Peyer's patch (tissue), 4 donors: ENCODE data around the gene MINDY4. TPM values are rescaled to one million over a fixed set of nuclear protein-coding genes. Genes with fewer than 3 reads are reported as not detected.

Source experiments
- DNase-seq, 3 donors: peaks; one replicate each; pipeline ENCODE4 v3.0.0-alpha.2; 2017 to 2019
- H3K27ac ChIP-seq, 4 donors: fragments of 200-600 bp; sonication (generic); one replicate each; pipeline ENCODE4 v1.5.1; 2016 to 2019
- H3K27me3 ChIP-seq, 2 donors: fragments of 200-600 bp; sonication (generic); one replicate each; pipeline ENCODE4 v1.5.1; 2019
- H3K36me3 ChIP-seq, 3 donors: fragments of 200-600 bp; sonication (generic); one replicate each; pipeline ENCODE4 v1.5.1; 2016 to 2019
- H3K4me1 ChIP-seq, 4 donors: fragments of 200-600 bp; sonication (generic); one replicate each; pipeline ENCODE4 v1.5.1; 2016 to 2019
- H3K4me3 ChIP-seq, 4 donors: fragments of 200-600 bp; sonication (generic); 1 replicate in 3 of 4; 2 replicates in 1 of 4; pipeline ENCODE4 v1.5.1; 2016 to 2019; ENCODE audit warnings: mild to moderate bottlenecking in 1 of 4
- H3K9me3 ChIP-seq, 4 donors: fragments of 200-600 bp; sonication (generic); one replicate each; pipeline ENCODE4 v1.5.1; 2016 to 2019; ENCODE audit warnings: mild to moderate bottlenecking in 1 of 4
- CTCF ChIP-seq, 6 experiments: fragments of 450-650 bp in 4 of 6; fragments of 200-600 bp in 2 of 6; sonication (generic) in 1 of 6; IDR thresholded peaks; one replicate each; pipeline ENCODE4 v1.5.1; 2017 to 2019; ENCODE audit warnings: antibody characterized with exemption in 6 of 6, mild to moderate bottlenecking in 3 of 6, moderate library complexity in 1 of 6
- POLR2A ChIP-seq, 2 donors: fragments of 450-650 bp; IDR thresholded peaks; one replicate each; pipeline ENCODE4 v1.5.1; 2017; ENCODE audit warnings: antibody characterized with exemption in 2 of 2, mild to moderate bottlenecking in 2 of 2, moderate library complexity in 2 of 2
- total RNA-seq, 4 donors: library from RNA; depleted of rRNA; stranded (reverse); fragments of >200 nt; gene quantifications; one replicate each; pipeline ENCODE4 v1.1.0, GENCODE V29; 2016

The MINDY4 gene
- total RNA-seq, 4 donors from 2014 or later: 3.9 to 19.8 (median 6.8) TPM

- no peak for TF ChIP-seq POLR2A (IDR thresholded peaks at IDR 0.05)
- TF ChIP-seq CTCF (IDR thresholded peaks at IDR 0.05): no peak
- H3K36me3 ChIP-seq: peaks cover 0 to 7% (median 0%) of the 10 kb centered on the region in 3 donors
Observed at GRCh38 chr7:30874656-30875302, 103.6 kb downstream of the MINDY4 start.

DNA sequence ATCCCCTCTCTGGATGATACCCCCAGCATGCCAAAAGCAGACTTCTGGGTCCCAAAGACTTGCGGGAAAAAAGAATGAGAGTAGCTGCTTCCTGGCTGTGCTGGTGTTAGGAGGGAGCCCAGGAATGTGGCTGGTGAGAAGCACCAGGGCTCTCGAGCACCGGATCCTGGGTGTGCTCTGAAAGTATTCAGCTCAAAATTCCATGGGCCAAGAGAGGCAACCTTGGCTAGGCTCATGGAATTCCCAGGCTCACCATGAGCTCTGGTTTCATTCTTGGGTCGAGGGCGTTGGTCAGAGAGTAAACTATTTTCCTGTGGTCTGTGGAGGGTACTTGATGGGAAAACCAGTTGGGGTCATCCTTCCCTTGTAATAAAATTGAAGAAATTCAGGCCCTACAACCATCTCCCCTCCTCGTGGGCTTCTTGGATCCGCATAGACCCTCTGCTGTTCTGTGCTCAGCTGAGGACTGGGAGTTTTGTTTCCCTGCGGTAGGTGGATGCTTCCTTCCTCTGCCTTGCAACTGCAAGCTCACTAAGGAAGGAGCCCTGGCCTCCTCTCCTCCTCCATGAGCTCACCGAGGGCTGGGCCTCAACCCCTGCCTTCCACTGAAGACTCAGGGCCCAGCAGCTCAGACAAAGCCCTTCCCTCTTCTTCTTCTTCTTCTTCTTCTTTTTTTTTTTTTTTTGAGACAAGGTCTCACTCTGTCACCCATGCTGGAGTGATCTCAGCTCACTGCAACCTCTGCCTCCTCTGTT, 106.0 kb downstream of the MINDY4 start:
- no peaks in the 10 kb centered on the region for H3K9me3 ChIP-seq
- H3K36me3 ChIP-seq: peaks cover 0 to 7% (median 0%) of the 10 kb centered on the region in 3 donors
- no peak overlapping the region for H3K27ac ChIP-seq
- TF ChIP-seq POLR2A (IDR thresholded peaks at IDR 0.05) (no peak), CTCF (IDR thresholded peaks at IDR 0.05) (no peak)
- no peak for DNase-seq
- H3K27me3 ChIP-seq: no peaks in the 10 kb centered on the region
- no peaks in the 10 kb centered on the region for H3K4me1 ChIP-seq
- H3K4me3 ChIP-seq: no peak overlapping the region

More at GRCh38 chr7:30874656-30875302, 103.6 kb downstream of the MINDY4 start:
- no peak for DNase-seq
- Histone ChIP-seq H3K27ac (no peak overlapping the region), H3K27me3 (no peaks in the 10 kb centered on the region), H3K9me3 (no peaks in the 10 kb centered on the region), H3K4me3 (no peak overlapping the region), H3K4me1 (no peaks in the 10 kb centered on the region)

- no peaks in the 10 kb centered on the region for H3K9me3 ChIP-seq
- H3K27me3 ChIP-seq: no peaks in the 10 kb centered on the region
- no peaks in the 10 kb centered on the region for H3K4me1 ChIP-seq
- H3K27ac ChIP-seq: no peak overlapping the region
- TF ChIP-seq POLR2A (IDR thresholded peaks at IDR 0.05): no peak
- H3K36me3 ChIP-seq: peaks cover 0 to 5% (median 0%) of the 10 kb centered on the region in 3 donors
- no peak for DNase-seq
- H3K4me3 ChIP-seq: no peak overlapping the region
Observed at GRCh38 chr7:30877993-30878392, 106.8 kb downstream of the MINDY4 start.

- Histone ChIP-seq H3K36me3 (no peaks in the 10 kb centered on the region), H3K9me3 (no peaks in the 10 kb centered on the region), H3K27ac (no peak overlapping the region), H3K27me3 (no peaks in the 10 kb centered on the region), H3K4me3 (no peak overlapping the region), H3K4me1 (no peaks in the 10 kb centered on the region)
- no peak for DNase-seq
- TF ChIP-seq POLR2A (IDR thresholded peaks at IDR 0.05): no peak
- no peak for TF ChIP-seq CTCF (IDR thresholded peaks at IDR 0.05)
Observed at GRCh38 chr7:30879139-30880124, 108.2 kb downstream of the MINDY4 start.

DNA sequence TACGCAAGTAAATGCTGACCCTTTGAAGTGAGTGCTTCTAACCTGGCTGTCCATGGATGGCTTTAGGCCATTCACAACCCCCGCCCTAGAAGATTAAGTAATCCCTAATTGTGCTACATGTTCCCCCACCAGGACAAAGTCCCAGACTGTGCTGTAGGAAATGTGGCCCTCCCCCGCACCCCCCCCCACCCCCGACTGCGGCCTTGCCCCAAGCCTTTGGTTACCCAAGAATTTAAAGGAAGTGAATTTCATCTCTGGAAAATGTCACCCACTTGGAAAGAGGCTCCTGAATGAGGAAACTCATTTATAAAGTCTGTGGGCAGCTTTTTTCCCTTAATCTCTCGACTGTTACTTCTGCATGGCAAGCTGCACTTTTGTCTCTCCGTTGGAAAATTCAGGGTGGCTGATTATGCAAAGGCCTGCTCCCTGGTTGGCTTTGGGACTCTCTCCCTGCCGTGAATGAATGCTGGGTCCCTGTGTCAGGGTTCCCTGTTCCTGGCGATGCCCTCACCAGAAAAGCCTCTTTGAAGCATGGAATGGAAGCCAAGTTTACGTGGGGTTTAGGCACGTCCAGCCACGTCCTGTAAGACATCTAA, 109.0 kb downstream of the MINDY4 start:
- no peak for DNase-seq
- no peaks in the 10 kb centered on the region for H3K4me1 ChIP-seq
- TF ChIP-seq POLR2A (IDR thresholded peaks at IDR 0.05): no peak
- no peak for TF ChIP-seq CTCF (IDR thresholded peaks at IDR 0.05)
- no peaks in the 10 kb centered on the region for H3K36me3 ChIP-seq
- H3K9me3 ChIP-seq: no peaks in the 10 kb centered on the region
- H3K4me3 ChIP-seq: no peak overlapping the region
- no peak overlapping the region for H3K27ac ChIP-seq
- H3K27me3 ChIP-seq: no peaks in the 10 kb centered on the region
